Stimulated activated CD4-positive, alpha-beta T cell treated with anti-CD3 and anti-CD28 coated beads, TNF-alpha, amount 100 ng/mL, for 4 hours (primary cell): ENCODE measurements around the gene GGA1.
"Not testable (repeated sequence)": the region's sequence is repeated elsewhere in the genome, so short reads cannot be mapped to it uniquely, and the experiment has no call there.

Experiments used
- DNase-seq, 3 experiments: peaks; one replicate each; pipeline ENCODE4 v3.0.0-alpha.2; 2020; ENCODE audit warnings: low read depth in 3 of 3

GGA1 gene

DNA sequence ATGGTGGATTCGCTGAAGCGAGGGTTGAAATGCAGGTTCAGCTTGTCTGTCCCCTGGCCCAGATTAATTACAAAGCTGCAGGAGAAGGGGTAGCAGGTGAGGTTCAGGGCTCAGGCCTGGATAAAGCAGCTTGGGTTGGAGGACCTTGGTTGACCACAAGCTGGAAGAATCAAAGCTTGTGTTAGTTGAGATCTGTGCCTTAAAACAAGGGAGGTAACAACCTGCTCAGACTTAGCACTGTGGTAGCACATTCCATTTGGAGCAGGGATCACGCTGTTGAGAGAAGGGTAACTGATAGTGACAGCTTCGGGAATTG lies 38.0 kb upstream of the GGA1 start:
- no peak for DNase-seq

DNA sequence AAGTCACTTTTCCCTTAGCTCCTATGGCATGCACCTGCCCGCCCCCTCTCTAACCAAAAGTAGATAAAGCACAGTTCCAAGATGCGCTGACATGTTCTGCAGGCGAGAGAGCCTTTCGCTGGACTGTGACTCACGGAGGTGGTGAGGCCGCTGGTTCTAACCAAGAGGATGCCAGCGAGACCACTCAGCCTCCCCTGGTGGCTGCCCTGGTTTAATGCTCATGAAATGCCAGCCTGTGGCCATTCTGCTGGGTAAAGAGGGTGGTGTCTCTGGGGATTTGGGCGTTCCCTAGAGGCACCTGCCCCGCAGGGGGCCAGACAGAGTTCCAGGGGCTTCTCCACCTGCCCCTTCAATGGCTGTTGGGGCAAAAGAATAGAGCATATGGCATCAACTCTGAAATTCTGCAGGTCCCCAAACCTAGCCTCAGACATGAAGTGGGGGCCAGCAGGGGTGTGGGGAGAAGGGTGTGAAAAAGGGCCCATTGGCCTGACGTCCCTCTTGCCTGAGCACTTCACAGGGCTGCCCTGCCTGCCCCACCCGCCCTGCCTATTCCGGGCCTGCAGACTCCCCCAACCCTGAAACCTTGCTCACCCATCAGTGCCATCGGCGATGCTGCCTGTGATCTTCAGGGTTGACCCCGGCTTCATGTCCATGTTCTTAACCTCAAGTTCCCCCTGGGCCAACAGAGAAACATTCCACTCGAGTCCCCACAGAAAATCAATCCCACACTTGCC lies 37.2 kb upstream of the GGA1 start:
- DNase-seq = no peak

DNA sequence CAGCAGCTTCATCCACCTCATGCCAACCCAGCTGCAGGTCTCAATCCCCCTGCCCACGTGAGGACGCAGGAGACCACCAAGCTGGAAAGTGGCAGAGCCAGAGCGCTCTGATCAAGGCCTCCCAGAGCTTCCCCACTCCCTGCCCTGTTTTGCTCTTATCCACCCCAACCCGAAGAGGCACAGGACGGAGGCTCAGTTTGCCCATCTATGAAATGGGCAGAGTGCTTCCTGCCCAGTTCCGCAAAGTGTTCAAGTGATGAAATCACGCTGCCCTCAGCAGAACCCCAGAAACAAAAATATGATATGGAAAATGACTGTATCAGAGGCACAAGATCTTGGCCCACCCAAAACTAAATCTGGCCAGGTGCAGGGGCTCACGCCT lies 36.7 kb upstream of the GGA1 start:
- DNase-seq = no peak

DNA sequence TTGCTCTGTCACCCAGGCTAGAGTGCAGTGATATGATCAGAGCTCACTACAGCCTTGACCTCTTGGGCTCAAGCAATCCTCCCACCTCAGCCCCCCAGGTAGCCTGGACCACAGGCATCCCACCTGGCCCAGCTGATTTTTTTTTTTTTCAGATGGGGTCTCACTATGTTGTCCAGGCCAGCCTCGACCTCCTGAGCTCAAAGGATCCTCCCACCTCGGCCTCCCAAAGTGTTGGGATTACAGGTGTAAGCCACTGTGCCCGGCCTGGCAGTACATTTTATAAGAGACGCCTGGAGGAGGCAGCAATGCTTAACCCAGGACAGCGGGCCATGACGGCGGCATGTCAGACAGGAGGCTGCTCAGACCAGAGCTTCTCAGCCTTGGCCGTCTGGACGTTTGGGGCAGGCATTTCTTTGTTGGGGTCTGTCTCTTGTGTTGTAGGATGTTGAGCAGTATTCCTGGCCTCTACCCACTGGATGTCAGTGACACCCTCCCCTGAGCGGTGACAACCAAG lies 33.1 kb upstream of the GGA1 start:
- DNase-seq = no peak

DNA sequence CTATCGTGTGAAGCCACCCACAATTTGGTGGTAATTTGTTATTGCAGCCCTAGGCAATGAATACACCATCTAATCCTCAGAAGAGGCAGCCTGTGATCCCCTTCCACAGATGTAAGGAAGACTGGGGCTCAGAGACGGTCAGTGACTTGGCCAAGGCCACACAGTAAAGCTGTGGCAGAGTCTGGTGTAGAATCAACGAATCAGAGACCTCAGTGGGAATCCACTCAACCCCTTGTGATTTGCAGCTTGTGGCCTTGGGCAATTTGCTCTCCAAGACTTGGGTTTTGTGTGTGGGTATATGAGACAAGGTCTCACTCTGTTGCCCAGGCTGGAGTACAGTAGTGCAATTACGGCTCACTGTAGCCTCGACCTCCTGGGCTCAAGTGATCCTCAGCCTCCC lies 30.6 kb upstream of the GGA1 start:
- DNase-seq = no peak

DNA sequence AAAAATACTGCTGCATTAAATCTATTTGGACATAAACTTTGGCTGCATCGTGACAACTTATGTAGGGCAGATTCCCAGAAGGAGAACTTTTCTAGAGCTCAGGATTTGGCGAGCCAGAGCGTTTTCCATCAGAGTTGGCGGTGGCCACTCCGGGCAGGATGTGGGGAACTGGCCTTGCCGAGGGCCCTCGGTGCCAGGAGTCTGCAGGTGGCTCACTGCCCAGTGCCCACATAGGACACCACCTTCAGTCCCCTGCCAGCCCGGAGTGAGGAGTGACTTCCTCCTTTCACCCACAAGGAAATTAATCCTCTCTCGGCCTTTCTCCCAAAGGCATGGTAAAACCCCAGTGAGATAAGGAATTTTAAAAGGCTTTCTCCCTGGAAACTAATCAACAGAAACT lies 27.1 kb upstream of the GGA1 start:
- no peak for DNase-seq

DNA sequence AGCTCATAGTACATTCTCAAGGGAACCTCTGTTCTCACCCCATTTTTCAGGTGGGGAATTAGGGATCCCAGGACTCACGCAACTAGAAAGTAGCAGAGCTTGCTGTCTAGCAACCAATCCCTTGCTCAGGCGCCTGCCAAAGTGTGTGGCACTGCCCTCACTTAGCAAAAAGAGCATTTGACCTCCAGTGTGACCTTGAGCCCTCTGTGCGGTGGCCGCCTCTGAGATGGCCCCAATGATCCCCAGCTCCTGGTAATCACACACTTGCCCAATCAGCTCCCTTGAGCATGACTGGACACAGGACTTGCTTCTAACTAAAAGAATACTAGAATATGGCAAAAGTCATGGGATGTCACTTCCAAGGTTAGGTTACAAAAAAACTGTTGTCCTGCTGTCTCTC lies 26.1 kb upstream of the GGA1 start:
- DNase-seq = no peak

DNA sequence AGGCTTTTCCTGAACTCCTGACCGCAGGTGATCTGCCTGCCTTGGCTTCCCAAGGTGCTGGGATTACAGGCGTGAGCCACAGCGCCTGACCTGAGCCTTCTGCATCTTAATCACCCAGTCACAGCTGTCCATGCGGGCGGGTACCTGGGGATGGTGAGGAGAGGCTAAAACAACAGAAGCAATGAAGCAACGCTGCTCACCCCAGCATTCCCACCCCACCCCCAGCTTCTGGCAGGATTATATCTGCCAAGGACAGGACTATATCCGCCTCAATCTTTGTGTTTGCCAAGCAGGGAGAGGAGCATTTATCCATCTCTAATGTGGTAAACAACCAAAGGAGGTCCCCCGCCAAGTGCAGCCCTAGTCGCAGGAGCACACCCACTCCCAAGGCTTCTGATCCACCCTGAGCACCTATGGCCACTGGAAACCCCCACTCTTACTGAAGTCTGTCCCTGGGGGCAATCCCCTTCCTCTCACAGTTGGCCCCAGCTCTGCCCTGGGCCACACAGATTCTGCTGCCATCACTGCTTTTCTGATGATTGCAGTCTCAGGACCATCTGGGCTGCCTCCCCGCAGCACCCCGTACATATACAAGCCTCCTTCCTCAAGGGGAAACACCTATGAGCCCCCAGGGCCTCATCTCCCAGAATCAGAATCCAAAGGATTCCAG lies 20.0 kb upstream of the GGA1 start:
- no peak for DNase-seq

DNA sequence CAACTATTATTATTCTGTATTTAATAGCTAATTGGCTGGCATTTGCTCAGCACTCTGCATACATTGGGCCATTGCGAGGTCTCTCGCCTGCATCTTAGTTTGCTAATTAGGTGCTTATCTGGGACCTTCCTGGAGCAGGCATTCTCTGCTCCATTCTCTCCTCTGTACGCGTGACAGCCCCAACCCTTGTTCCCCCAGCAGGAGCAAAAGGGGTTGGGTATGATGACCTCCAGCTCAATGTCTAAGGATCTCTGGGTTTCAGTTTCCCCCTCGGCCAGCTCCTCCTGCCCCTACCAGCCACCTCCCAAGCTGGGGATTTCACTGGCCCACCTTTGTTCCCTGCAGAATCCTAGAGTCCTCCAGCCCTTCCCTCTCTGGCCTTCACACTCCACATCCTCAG lies 19.0 kb upstream of the GGA1 start:
- no peak for DNase-seq

DNA sequence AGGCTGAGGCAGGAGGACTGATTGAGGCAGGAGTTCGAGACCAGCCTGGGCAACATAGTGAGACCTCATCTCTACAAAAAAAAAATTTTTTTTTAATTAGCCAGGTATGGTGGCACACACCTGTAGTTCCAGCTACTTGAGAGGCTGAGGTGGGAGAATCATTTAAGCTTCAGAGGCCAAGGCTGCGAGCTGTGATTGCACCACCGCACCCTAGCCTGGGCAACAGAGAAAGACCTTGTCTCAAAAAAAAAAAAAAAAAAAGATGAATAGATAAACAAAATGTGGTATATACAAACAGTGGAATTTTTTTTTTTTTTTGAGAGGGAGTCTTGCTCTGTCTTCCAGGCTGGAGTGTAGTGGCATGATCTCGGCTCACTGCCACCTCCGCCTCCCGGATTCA lies 17.6 kb upstream of the GGA1 start:
- DNase-seq = not testable (repeated sequence)

DNA sequence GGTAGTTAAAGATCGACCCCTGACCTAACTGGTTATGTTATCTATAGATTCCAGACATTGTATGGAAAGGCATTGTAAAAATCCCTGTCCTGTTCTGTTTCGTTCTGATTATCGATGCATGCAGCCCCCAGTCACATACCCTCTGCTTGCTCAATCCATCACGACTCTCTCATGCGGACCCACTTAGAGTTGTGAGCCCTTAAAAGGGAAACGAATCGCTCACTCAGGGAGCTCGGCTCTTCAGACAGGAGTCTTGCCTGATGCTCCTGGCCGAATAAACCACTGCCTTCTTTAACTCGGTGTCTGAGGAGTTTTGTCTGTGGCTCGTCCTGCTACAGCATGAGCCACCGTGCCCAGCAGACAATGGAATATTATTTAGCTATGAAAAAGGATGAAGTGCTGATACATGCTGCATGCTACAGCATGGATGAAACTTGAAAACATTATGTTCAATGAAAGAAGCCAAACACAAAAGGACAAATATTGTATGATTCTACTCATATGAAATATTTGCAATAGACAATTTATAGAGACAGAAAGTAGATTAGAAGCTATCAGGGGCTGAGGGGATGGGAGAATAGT lies 16.7 kb upstream of the GGA1 start:
- DNase-seq = no peak

DNA sequence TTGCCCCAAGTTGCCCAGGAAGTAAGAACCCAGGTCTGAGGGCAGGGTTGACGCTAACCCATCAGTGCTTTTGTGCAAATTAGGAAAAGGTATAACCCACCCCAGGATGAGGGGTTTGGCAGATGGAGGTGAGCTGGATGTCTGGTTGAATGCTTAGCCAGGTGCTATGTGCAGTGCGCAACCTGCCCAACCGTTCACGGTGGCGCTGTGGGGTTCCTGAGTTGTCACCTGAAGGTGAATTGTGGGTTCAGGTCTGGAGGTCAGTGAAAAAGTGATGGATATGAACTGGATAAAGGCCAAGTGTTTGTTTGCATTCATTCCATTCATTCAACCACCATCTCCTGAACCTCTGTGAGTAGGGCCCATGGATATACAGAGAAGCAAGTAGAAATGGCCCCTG lies 14.4 kb upstream of the GGA1 start:
- DNase-seq = no peak

DNA sequence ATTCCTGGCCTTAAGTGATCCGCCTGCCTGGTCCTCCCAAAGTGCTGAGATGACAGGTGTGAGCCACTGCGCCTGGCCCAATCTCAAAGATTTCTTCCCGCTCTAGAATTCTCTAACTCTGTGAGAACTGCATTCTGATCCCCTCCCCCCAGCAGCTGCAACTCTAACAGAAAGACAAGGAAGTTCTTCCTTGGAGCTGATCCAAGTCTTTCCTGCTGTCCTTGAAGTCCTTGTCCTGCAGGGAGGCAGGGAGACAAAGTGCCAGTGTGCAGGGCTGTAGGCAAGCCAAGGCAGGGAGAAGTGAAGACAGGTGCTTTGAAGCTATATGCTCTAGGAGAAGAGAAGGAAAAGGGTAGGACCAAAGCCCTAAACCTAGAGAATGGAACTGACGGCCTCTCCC lies 9.5 kb upstream of the GGA1 start:
- DNase-seq = no peak

DNA sequence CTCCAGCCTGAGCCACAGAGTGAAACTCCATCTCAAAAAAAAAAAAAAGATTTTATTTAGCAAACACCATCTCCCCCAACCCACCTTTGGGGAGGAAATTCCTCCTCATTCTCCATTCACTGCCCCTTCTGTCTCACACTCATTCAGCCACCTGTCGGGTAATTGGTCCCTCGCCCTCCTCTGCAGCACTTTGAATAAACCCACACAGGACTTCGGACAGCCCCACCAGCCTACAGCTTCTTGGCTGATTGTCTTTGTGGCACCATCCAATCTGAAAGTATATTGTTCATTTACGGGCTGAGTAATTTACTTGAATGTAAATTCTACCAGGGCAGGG lies 7.5 kb upstream of the GGA1 start:
- DNase-seq = no peak

DNA sequence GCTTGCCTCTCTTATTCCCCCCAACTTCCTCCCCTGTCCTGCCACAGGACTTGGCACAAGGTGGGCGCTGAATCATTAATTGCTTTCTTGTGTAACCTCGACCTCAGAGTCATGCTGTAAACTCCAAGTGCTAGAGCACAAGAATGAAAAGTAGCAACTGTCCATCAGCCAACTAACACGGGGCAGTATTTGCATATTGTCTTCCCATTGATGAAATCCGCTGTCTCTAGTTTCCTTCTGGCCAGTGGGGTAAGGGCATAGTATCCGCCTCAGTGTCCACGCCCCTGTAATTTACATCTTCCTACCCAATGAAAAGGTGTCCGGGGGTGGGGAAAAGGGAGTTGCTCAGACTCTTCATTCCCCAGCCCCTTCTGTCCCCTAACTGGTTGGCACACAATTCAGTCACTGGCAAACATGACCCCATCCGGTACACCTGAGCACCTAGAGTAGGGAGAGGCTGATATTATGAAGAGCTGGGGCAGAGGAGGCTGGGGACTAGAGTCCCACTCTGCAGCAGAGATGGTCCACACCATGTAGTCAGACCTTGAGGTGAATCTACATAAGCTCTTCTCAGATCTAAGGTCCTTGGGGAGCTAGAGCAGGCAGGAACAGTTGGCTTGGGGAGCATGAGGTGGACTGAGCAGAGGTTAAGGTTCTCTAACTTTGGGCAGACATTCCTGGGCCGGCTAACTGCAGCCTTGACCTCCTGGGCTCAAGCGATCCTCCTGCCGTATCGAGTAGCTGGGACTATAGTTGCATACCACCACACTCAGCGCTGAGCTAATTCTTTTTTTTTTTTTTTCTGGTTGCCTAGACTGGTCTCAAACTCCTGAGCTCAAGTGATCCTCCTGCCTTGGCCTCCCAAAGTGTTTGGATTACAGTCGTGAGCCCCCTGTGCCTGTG lies 6.8 kb upstream of the GGA1 start:
- no peak for DNase-seq

DNA sequence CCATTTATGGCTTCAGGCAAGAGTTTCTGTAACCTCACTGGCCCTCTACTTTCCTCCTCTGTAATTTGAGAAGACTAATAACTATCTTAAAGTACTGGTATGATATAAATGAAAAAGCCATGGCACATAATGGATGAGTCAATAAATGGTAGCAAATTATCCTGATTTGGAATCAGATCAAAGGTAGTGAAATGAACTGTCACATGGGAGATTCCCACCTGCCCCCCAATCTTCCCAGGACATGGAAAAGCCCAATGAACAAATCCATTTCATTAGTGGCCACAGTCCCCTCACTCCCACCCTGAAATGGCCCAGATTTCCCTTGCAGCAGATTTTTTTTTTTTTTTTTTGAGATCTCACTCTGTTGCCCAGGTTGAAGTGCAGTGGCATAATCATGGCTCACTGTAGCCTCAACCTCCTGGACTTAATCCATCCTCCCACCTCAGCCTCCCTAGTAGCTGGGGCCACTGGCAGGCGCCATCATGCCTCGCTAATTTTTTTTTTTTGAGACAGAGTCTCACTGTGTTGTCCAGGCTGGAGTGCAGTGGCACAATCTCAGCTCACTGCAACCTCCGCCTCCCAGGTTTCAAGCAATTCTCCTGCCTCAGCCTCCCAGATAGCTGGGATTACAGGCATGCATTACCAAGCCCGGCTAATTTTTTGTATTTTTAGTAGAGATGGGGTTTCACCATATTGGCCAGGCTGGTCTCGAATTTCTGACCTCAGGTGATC lies 5.9 kb upstream of the GGA1 start:
- not testable (repeated sequence) for DNase-seq

DNA sequence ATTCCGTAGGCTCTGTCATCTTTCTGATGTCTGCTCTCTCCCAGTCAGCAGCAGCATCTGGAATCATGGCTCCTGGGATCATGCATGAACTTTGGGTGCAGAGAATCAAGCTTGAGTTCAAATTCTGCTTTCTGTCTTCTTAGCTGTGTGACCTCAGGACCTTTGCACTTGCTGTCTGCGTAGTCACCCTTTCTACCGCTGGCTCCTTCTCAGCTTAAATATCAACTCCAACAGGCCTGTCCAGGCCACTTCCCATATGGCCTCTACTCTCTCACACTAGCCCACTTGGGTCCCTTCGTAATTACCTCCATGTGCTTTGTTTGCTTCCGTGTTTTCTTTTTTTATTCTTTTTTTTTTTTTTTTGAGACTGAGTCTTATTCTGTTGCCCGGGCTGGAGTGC lies 4.6 kb upstream of the GGA1 start:
- DNase-seq = no peak

DNA sequence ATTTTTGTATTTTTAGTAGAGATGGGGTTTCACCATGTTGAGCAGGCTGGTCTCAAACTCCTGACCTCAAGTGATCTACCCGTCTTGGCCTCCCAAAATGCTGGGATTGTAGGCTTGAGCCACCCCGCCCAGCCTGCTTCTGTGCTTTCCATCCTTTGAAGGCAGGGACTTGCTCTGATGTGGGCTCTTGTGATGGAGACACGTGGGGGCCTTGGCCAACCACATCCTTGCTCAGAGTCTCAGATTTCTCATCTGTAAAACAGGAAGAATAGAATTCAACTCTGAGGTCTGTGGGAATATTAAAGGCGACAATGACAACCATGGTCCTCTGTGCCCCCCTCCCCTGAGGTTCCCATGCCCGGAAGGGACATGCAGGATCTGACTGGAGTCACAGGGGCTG lies 3.8 kb upstream of the GGA1 start:
- DNase-seq = no peak

DNA sequence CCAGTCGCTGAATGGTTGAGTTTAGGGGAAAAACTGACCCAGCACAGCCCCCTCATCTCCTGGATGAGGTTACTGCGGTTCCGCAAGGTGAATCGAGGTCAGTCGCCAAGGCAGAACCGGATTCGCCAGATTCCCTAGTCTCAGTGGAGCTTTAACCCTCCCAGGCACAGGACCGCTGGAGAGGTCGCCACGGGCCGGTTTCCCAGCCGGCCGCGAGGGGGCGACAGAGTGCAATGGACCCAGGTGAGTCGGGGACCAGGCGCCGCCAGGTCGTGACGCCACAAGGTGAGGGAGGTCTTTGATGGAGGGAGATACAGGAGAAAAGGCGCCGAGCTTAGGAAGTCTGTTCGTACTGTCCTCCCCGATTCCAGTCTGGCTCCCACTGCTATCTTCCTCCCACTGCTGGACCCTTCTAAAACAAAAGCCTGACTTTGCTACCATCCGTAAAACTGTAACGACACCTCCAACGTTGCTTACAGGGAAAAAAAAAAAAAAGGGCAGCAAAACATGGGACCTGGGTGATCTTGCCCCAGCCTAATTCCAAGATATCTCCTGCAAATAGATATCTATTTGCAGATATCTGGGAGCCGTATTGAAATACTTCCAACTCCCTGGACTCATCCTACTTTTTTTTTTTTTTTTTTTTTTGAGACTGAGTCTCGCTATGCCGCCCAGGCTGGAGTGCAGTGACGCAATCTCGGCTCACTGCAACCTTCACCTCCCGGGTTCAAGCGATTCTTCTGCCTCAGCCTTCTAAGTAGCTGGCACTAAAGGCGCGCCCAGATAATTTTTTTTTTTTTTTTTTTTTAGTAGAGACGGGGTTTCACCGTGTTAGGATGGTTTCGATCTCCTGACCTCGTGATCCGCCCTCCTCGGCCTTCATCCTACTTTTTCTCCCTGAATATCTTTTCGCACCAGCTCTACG lies 1.4 kb upstream of the GGA1 start:
- peak; percentile 84 to 89 (median 88) for DNase-seq

DNA sequence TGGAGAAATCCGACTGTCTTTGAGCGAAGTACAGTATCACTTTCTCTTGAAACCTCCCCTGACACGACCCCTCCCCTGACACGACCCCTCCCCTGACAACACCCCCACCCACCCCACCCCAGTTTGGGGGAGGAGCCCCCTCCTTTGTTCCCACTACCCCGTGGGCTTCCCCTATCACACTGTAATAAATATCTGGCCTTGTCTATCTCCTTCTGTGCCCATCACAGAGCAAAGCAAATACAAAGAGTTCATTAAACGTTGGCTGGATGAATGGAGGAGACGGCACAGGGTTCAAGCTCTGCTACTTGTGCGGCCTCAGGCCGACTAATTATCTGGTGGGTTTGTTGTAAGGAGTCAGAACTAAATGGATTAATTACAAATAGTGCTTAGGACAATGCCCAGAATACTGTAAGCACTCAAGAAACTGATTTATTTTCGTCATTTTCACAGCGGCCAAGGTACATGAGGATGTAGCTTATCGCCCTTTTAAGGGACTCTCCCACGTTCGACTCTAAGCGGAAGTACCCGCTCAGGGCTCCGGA lies 628 bp upstream of the GGA1 start:
- DNase-seq = no peak
